Putamen (tissue), 1 donor: ENCODE data around the gene AFF2.

ENCODE experiments used
- DNase-seq: peaks from one replicate; pipeline ENCODE4 v3.0.0-alpha.2; 2016; ENCODE audit warnings: low spot score

Gene AFF2

DNA sequence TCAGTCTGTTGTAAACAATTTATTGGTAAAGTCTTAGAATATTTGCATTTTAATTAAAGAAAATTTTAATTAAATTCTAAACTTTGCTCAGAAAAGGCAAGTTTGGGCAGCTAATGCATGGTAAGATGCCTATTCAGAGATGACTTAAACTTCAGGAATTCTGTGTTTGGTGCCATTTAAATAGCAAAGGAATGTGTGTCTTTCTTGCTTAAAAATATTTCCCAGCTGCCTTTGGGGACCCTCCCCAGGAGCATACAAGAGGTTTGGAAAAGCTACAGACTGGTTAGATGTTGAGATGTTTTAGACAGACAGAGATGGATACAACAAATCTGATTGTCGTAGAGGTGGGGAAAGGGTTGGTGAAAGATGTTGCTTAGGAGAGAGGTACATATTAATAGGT is 36.5 kb downstream of the AFF2 start:
- DNase-seq: no peak

DNA sequence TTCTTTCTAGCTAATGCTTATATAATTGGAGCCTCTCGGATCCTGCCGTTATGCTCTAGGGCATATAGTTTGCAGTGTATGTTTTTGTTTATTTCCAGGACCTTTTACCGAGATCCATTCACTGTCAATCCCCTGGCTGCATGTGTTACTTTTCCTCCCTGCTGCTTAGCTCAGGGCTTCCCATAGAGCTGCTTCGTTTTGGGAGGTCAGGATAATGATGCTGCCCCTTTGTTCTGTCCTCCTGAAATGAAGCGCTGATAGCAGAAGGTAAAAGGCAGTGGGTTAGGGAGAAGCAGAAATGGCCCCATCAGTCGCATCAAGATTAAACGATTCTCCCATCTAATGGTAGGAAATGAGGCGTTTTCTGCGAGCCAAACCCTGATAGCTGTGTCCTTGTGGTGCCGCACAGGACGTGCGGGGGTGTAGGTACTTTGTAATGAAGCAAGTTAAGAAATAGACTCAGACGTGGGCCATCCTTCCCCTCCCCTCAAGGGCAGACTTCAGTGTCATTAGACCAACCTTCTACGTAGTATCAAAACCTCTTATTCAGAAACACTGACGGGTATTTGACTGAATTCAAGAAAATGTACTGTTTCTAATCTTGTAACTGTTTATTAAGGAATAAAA is 37.3 kb downstream of the AFF2 start:
- no peak for DNase-seq

DNA sequence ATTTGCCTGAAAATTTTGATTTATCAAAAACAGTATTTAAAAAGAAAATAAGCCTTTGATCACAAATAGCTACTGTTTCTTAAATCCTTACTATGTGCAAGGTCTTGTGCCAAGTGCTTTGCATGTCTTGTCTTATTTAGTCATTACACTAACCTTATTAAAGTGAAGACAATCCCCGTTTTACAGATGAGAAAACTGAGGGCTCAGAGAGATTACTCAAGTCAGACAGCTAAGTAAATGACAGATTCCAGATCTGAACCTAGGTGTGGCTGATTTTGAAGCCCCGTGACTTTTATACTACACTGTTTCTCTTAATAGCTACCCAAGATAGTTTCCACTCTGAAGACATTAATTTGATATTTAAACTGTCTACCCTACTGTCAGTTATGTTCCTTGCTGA is 38.2 kb downstream of the AFF2 start:
- DNase-seq: no peak

DNA sequence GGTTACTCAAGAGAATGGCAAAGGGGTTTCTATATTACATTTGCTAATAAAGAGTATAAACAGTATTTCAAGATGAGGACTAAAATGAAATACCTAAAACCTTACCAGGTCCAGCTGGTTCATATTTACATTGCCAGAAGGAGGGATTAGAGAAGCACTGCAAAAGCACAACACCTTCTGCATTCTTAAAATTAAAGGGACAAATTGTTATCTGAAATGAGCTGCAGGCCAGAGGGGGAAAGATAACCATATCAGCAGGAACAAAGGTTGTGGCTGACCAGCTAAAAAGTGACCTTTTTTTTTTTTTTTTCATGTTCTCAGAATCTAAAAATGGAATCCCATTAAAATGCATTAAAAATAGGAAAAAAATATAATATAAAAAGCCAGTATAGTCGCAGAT is 39.7 kb downstream of the AFF2 start:
- no peak for DNase-seq

DNA sequence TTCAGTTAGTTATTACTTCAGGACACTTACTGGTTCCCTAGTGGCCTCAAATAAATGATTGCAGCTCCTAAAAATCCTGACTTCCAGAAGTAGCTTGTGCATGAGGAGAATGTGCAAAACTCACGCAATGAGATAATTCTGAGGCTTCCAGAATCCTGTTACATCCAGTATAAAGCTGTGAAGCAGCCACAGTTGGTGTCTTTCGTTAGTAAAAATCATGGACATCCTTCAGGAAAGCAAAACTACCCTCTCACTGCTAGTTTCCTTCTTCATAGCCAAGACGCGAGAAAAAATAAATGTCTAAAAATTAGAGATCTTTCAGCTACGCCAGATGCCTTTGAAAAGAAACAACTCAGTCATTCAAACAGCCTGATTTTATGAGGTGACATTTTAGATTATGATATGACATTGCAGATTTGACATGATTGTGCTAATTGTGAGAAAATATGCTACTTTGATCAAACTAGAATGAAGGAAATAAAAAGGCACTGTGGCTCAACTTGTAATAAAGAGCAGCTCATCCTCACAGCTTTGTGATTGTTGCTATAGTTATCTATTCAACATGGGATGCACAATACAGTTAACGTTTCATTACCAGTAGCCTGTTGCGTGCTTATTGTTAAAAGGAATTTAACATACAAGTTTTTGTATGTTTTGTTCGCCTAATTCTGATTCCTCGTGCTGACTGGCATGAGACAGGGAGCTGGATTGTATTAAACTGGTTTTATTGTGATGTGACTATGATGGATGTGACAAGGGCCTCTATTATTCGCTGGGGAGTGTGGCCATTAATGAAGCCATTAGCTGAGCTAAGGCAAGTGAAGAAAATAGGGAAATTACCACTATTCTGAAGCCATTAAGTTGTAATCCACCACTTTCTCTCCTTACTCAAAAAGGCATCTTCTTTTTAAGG is 40.5 kb downstream of the AFF2 start:
- DNase-seq: no peak

DNA sequence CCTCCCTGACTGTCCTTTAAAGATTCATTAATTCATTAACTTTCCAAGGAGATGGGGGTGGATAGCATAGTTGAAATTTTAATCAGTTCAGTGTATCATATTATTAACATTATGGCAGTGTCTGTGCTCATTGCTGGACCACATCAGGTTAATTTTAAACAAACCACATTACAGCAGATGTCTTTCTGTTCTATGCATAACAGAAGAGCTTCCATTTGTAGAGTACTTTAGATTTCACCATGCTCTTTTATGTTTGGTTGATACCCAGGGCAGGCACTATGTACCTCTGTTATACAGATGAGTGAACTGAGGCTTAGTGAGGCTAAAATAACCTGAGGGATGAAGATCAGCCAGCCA is 41.1 kb downstream of the AFF2 start:
- DNase-seq: no peak

DNA sequence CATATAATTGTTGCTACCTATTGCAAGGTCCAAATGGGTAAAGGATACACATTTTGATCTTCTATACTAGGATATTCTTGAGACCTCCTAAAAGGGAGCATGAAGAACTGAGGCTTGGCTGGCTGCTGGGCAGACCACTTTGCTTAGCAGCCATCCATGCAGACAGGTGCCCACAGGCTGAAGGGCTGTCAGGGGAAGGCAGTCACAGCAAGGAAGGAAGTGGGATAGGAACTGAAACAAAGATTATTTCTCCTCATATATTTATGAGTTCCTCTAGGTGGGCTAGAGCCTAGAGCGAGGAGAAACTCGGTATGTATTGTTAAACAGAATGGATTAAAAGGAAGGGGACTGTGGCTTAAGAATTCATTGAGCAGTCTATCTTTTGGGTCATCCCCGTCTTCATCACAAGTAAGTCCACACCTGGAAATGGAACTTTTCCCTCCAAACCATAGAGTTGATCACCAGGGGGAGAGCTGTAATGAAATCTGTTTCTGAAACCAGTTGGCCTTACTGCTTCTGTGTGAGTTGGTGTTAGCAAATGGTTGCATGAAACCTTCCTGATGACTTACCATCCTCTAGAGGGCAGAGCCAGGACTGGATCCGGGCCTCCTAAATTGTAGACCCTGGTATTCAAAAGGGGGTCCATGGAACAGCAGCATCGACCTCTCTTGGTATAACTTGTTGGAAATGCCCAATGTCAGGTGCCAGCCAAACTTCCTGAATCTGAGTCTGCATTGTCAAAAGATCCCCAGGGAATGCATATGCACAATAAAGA is 42.3 kb downstream of the AFF2 start:
- no peak for DNase-seq

DNA sequence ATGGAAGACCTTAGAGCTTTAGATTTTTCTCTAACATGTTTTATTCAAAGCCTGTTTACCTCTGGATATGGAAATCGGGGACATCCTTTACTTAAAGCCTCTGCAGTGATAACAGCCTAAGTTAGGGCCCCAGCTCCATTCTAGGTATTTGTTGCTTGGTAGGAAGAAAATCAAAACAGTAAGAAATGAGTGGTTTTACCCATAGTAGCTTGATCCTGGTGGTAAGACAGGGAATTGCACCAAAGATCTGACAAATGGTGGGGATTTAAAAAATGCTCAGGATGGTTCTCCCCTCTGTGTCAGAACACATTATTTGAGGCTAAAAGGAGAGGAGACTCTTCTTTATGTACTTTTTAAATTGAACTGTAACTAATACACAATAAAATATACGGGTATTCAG is 52.4 kb downstream of the AFF2 start:
- DNase-seq: no peak

DNA sequence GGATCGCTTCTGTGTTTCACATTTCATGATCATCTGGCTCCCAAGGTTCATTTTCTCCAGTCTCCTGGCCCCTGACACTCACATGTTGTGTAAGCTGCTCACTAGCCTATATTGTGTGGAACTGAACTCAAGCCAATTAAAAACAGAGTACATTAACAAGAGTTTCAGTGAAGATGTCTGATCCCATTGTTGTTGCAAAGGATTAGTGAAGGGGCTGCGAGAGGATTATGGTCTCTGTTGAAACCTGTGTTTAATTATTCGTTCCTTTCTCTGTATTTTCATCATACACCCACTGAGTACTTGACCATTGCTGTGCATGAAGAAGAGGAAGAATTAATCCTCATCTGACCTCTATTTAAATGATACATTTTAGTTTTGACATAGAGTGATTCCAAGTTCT is 54.7 kb downstream of the AFF2 start:
- DNase-seq: no peak

DNA sequence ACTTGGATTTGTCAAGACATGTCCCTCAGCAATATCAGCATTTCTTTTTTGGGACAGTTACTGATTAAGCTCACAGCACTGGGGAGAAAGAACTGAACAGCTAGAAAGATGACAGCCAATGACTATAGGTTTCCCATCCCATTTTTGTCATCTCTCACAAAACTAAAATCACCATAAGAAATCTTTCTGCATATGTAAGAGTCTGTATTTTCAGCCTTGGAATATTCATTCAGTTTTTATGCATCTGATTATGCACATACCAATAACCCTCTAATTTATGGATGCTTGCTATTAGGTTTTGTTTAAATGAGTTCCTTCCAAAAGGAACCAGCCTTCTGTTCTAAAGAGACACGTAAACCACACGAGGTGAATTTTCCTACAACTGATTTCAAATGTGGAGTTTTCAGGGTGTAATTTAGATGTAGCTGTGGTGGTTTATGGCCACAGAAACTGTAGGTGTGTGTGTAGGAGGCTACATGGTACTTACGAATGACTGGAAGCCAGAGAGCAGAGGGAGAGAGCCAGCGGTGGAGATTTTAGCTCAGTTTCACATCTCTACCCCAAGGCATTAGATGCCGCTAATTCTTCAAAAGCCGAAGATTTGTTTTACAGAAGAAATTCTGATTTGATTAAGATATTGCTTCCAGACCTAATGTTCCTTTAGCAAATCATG is 55.3 kb downstream of the AFF2 start:
- DNase-seq: no peak

DNA sequence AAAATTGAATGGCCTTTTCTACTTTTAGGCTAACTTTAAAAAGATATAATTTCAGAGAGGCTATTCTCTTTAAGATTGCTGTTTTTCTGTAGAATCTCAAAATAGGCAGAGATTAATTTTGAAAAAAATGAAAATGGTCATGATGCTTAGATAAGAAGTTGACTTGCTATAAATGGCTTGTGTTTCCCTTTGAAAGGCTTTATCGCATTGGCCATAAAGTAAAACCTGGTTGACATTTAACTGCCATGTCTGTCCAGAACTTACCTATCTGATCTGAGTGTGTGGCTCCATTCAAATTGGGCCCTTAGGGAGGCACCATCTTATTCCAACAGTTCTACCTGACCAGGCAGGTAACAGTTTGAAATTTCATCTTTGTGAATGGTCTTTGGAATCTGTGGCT is 56.1 kb downstream of the AFF2 start:
- no peak for DNase-seq

DNA sequence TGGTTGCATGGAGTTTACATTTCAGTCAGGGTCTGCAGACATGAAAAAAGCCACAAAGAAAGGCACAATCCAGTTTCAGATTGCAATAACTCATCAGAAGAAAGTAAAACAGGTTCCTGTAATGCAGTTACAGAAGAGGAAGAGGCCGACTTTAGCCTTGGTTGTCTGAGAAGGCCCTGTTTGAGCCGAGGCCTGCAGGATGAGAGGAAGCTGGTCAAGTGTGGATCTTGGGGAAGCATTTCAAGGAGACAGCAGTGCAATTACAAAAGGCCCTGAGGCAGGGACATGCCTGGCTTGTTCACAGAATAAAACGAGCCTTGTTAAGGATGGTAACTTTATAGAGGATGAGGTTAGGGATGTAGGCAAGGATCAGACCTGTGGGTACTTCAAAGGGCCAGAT is 62.4 kb downstream of the AFF2 start:
- DNase-seq: no peak

DNA sequence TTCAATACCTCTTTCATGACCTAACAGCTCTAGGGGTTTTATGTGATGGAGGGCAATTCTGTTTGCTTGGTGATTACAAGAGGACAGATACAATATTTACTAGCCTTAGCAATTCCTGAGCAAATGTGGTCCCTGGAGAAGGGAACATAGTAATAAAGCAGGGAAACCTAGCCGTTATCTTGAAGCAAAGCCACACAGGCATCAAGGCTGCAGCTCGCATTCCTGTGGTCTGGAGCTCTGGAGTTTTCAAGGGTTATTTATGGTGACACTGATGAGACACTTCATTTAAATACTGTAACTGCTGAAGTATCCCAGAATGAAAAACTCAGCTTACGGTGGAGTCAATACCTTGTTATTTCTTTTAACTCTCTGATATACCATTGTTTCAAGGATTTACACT is 66.8 kb downstream of the AFF2 start:
- DNase-seq: no peak

DNA sequence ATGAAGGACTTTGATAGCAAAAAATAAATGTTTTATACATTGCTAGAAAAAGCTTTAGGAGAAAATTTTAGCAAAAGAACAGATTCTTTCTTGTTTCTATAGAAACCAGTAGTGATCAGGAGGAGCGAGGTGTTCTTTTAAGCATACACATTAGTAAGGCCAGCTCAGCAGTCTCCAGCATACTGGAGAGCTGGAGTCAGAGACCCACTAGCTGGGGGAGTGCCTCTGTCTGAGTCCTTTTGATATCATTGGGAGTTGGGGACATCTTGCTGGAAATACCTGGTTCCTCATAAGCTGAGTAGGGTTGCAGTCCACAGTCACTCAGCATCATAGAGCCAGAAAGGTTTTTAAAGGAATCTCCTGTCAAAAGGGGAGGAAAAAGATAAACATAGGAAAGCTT is 67.4 kb downstream of the AFF2 start:
- no peak for DNase-seq

DNA sequence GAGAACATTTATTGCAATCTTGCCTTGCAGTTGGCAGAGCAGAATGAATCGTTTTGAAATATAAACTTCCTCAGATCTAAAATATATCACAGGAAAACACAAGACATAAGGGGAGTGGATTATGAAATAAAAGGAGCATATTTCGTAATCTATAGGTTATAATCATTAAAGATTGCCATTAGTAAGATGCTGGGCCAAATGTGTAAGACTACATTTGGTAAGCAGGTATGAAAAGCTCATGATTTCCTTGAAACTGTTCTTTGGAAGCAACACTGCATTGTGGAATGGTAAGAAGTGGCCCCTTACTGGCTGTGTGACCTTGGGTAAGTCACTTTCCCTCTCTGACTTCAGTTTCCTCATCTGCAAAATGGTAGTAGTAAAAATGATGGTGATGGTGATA is 68.3 kb downstream of the AFF2 start:
- no peak for DNase-seq

DNA sequence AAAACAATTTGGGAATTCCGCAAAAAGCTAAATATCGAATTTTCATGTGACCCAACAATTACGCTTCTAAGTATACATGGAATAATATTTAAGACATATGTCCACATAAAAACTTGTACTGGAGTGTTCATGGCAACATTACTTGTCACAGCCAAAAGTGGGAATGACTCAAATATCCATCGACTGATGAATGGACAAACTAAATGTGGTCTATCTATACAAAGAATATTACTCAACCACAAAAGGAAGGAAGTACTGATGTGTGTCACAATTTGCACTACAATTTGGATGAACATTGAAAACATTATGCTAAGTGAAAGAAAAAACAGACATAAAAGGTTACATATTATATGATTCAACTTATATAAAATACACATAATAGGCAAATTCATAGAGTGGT is 71.9 kb downstream of the AFF2 start:
- no peak for DNase-seq

DNA sequence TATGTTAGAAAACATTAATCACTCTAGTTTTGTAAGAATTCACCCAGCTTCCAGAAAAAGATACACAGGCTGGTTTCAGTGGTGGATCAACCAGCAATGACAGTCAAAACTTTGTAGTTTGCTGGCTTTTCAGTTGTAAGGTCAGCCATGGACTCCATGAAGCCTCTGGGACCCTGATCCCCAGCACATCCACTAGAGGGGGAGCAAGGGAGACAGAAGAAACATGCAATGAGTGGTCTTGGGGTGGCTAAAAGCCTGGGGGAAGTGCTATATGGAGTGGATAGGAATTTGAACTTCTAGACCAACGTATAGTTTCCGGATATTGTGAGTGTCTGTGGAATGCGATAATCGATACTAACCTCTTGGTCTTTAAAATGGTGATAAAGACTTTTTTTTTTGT is 72.7 kb downstream of the AFF2 start:
- DNase-seq: no peak

DNA sequence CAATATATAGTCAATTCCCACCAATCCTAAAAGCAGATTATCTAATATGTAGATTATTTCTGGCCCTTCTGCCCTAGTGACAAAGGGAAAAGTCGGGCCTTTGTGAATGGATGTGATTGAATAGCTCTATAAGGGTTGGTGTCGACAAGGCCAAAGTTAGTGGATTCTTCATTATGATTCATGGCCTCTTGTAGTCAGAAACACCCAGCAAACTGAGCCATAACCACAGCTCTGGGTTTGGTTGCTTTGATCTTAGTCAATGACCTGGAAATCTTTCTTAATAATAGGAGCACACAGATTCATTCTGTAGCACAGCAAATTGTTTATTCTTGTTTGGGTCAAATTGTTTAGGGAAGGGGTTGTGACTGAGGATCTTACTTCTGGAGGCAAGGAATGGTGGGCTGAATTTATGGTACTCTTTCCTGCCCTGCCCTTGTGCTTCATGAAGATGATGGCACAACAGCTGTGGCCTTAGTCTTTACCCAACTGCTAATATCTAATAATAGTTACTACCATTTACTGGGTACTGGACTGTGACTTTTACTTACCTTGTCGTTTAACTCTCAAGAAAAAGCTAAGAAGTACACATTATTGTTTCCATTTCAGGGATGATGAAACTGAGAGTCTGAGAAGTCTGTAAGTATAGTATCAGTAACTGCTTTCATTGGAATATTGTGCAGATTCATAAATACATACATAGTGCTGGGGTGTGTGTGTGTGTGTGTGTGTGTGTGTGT is 74.0 kb downstream of the AFF2 start:
- DNase-seq: no peak

DNA sequence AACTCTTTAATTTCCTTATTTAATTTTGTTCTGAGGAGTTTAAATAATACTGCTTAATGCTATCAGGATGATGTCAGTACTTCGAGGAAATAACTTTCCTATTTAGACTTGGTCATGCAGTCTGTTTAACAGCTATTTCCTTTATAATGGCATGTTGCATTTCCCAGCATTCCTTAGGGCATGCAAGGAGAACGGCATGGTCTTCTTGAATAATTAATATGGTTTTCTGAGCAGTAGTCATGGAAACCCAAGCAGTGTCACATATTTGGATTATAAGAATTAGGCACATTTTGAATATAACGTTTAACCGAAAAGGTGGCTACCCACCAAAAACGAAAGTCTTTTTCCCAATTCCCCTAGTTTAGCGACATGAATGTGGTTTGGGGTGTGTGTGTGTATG is 76.0 kb downstream of the AFF2 start:
- DNase-seq: no peak

DNA sequence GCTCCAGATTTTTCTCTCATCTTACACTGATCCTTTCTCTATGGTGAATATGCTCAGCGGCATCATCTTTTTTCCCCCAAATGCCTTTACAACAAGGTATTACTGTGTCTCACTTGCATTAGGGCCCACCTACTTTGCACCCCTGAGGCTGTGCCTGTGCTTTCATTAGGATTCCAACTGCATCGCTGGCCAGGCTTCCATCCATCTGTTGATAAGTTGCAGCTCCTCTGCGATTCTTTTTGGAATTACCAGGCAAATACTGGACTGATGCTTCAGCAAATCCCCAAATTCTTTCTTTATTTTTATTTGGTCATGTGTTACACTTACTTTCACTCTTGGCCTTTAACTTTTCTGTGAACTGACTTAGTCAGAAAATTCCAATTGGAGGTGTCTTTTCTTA is 77.3 kb downstream of the AFF2 start:
- DNase-seq: no peak

DNA sequence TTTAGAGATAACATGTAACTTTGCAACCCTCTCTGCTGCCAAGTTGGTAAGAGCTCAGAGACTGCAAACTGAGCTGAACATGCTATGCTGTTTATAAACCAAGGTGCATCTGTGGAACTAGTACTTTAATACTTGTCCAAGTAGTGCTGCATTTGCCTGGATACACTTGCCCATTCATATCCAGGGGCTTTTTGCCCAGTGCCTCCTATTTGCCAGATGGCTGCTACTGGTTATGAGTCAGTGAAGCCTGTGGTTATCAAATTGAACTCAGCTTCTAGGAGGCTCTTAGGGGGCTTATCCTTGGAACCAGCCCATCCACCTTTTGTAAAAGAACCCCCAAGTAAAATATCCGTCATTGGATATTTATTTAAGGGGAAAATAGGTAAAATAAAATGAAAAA is 79.6 kb downstream of the AFF2 start:
- no peak for DNase-seq

DNA sequence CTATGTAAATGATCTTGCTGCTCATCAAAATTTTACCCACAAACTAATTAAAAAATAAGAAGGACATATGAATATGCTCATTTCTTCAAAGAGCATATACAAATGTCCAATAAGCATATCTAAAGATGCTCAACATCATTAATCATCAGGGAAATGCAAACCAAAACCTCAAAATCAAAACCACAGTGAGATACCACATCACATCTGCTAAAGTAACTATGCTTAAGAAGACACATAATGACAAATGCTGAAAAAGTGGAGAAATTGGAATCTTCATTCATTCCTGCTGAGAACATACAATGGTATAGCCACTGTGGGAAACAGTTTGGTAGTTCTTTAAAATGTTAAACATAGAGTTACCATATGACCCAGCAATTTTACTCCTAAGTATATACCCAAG is 81.9 kb downstream of the AFF2 start:
- no peak for DNase-seq
